OCI-LY1 (cell line): Measurements from ENCODE around the gene ALDH1L1.

ENCODE experiments used
- CTCF ChIP-seq: fragments of 200-600 bp; sonication (generic), shearing (Covaris generic); IDR thresholded peaks from 2 replicates; pipeline ENCODE4 v1.5.1; 2017; ENCODE audit warnings: mild to moderate bottlenecking, antibody characterized with exemption, low read length, moderate library complexity, mixed read lengths
- EZH2 ChIP-seq: fragments of 200-600 bp; sonication (generic), shearing (Covaris generic); IDR thresholded peaks from 2 replicates; pipeline ENCODE4 v1.8.0; 2017; ENCODE audit warnings: borderline replicate concordance, mixed run types, mild to moderate bottlenecking, antibody characterized with exemption, low read length, moderate library complexity, mixed read lengths

GRCh38 chr3:126111566-126112475 lies 68.6 kb downstream of the ALDH1L1 start:
- TF ChIP-seq CTCF = no peak
- TF ChIP-seq EZH2 = no peak
